Ovary (tissue), 3 donors: ENCODE data around the gene ALKBH2.

Source experiments
- POLR2A ChIP-seq: fragments of 450-650 bp; IDR thresholded peaks from one replicate; pipeline ENCODE4 v1.6.1; 2017; ENCODE audit warnings: antibody characterized with exemption, mild to moderate bottlenecking, moderate library complexity
- TF ChIP-seq, protein P1 (sequence below), 3 donors: fragments of 450-650 bp in 2 of 3; fragments of 200-600 bp in 1 of 3; IDR thresholded peaks; one replicate each; pipeline versions ENCODE4 v1.5.1 to v1.8.0; 2016 to 2022; ENCODE audit warnings: antibody characterized with exemption in 3 of 3, mild to moderate bottlenecking in 1 of 3
- donor health status: DM: no; HTN: no; CAD: no.

GRCh38 chr12:109105176-109105575, 11.9 kb upstream of the ALKBH2 start:
- TF ChIP-seq, protein P1, sequence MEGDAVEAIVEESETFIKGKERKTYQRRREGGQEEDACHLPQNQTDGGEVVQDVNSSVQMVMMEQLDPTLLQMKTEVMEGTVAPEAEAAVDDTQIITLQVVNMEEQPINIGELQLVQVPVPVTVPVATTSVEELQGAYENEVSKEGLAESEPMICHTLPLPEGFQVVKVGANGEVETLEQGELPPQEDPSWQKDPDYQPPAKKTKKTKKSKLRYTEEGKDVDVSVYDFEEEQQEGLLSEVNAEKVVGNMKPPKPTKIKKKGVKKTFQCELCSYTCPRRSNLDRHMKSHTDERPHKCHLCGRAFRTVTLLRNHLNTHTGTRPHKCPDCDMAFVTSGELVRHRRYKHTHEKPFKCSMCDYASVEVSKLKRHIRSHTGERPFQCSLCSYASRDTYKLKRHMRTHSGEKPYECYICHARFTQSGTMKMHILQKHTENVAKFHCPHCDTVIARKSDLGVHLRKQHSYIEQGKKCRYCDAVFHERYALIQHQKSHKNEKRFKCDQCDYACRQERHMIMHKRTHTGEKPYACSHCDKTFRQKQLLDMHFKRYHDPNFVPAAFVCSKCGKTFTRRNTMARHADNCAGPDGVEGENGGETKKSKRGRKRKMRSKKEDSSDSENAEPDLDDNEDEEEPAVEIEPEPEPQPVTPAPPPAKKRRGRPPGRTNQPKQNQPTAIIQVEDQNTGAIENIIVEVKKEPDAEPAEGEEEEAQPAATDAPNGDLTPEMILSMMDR (IDR thresholded peaks at IDR 0.05) = no peak
- no peak for TF ChIP-seq POLR2A
